HG03439 (cell line): Measurements from ENCODE around the gene PLXNA3.
A peak's percentile ranks its signal among the peaks of the same experiment; 100 is the strongest.

Source experiments
- ATAC-seq: cut with Tn5 transposase; IDR thresholded peaks from one replicate; pipeline ENCODE4 v1.9.1; 2021; ENCODE audit warnings: mild to moderate bottlenecking, moderate library complexity; ENCODE audit not compliant: unreplicated experiment

Gene PLXNA3

GRCh38 chrX:154457491-154458115 lies 478 bp upstream of the PLXNA3 start:
- peak; percentile 57 for ATAC-seq

- no peak for ATAC-seq
Observed at GRCh38 chrX:154458954-154459778, 1.1 kb downstream of the PLXNA3 start.

- no peak for ATAC-seq
Observed at GRCh38 chrX:154459832-154460231, 1.8 kb downstream of the PLXNA3 start.

GRCh38 chrX:154460326-154460725 lies 2.2 kb downstream of the PLXNA3 start:
- no peak for ATAC-seq

GRCh38 chrX:154462396-154462795 lies 4.3 kb downstream of the PLXNA3 start:
- no peak for ATAC-seq

- ATAC-seq, result no peak
Observed at GRCh38 chrX:154463611-154464220, 5.6 kb downstream of the PLXNA3 start.

- no peak for ATAC-seq
Observed at GRCh38 chrX:154464806-154465365, 6.8 kb downstream of the PLXNA3 start.

- no peak for ATAC-seq
Observed at GRCh38 chrX:154465601-154466000, 7.5 kb downstream of the PLXNA3 start.

GRCh38 chrX:154466036-154466435 lies 8.0 kb downstream of the PLXNA3 start:
- ATAC-seq, result no peak

GRCh38 chrX:154466907-154467306 lies 8.8 kb downstream of the PLXNA3 start:
- no peak for ATAC-seq

- no peak for ATAC-seq
Observed at GRCh38 chrX:154467556-154467955, 9.5 kb downstream of the PLXNA3 start.

GRCh38 chrX:154468217-154468616 lies 10.1 kb downstream of the PLXNA3 start:
- ATAC-seq, result no peak

GRCh38 chrX:154469114-154469513 lies 11.0 kb downstream of the PLXNA3 start:
- no peak for ATAC-seq

GRCh38 chrX:154469880-154470279 lies 11.8 kb downstream of the PLXNA3 start:
- no peak for ATAC-seq

GRCh38 chrX:154470434-154470833 lies 12.4 kb downstream of the PLXNA3 start:
- no peak for ATAC-seq

- ATAC-seq, result no peak
Observed at GRCh38 chrX:154470914-154471568, 13.0 kb downstream of the PLXNA3 start.

- no peak for ATAC-seq
Observed at GRCh38 chrX:154471839-154472684, 14.0 kb downstream of the PLXNA3 start.

GRCh38 chrX:154472685-154473632 lies 14.9 kb downstream of the PLXNA3 start:
- ATAC-seq, result no peak

GRCh38 chrX:154473683-154474082 lies 15.6 kb downstream of the PLXNA3 start:
- ATAC-seq, result no peak
